NCI-H1105 treated with DMSO at 0.1 percent for 48 hours (cell line): Measurements from ENCODE around the gene CCND1.

Experiments
- DNase-seq: peaks from one replicate; lab custom pipeline; 2025; lab: John Stamatoyannopoulos, UW

The CCND1 gene

GRCh38 chr11:69653406-69653960, 12.5 kb downstream of the CCND1 start:
- no peak for DNase-seq

GRCh38 chr11:69654001-69654659, 13.2 kb downstream of the CCND1 start:
- no peak for DNase-seq

DNA sequence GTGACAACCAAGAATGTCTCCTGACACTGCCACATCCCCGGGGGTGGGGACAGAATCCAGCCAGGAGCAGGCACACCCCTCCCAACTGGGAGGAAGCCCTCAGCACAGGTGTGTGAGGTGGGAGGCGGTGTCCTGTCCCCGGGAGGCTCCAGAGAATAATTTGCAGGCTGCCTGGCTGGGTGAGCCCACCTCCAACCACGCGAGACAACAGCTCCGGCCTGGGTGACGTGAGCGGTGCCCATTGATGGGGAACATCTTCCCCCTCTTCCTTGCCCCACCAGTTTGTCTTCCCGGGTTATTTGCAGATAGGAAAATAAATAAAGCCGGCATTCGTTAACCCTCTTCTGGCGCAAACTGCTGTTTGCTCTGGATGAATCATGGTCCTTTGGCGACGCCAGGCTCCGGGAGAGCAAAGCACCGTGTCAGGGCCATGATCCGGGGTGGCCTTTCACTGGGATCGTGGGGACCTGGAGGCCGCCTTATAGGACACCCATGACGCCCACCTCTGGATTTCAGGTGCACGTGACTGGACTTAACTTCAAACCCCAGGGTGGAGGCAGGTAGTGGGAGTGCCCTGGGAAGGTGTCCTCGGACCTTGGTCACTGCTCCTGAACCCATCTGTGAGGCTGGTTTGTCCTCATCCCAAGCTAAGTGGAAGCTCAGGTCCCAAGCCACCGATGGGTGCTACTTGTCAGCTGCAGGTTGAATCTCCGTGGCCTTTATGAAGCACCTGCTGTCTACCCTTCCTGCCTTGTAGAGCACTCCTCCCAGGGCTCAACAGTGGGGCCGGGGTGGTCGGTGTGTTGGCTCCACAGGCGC, 13.9 kb downstream of the CCND1 start:
- DNase-seq = no peak

DNA sequence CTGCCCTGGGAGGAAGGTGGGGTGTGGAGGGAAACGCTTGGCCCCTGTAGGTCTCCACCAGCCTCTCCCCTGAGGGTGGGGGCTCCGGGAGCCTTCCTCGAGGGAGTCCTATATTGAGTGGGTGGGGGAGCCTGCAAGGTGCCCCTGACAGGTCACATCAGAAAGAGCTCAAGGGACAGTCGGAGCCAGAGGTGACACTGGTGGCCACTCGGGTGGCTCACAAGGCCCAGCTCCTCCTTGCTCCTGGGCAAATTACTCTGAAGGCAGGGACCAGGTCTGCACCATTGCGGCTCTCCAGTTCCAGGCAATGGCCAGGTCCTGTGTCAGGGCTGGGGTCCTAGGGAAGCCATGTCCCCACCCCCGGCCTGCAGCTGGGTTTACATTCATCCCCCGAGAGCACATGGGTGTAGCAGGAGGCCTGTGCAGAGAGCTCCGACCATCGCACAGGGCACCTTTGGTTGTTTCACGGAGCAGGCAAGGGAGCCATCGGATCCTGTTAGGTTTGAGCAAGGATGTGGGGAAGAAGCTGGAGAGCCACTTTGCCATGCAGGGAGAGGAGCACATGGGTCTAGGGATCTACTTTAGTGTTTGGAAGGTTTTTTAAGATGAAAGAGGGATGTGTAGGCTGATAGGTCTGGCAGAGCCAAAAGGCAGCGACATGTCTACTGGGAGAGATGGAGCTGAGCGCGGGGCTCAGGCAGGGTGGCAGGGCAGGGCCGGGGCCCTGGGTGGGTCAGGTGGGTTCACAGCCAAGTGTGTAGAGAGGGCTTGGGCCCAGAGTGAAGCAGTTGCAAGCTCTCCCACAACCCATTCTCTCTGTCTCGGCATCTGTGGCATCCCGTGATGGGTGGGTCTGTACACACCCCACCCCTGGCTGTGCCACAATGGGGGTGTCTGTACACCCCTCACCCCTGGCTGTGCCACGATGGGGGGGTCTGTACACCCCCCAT, 14.8 kb downstream of the CCND1 start:
- no peak for DNase-seq

DNA sequence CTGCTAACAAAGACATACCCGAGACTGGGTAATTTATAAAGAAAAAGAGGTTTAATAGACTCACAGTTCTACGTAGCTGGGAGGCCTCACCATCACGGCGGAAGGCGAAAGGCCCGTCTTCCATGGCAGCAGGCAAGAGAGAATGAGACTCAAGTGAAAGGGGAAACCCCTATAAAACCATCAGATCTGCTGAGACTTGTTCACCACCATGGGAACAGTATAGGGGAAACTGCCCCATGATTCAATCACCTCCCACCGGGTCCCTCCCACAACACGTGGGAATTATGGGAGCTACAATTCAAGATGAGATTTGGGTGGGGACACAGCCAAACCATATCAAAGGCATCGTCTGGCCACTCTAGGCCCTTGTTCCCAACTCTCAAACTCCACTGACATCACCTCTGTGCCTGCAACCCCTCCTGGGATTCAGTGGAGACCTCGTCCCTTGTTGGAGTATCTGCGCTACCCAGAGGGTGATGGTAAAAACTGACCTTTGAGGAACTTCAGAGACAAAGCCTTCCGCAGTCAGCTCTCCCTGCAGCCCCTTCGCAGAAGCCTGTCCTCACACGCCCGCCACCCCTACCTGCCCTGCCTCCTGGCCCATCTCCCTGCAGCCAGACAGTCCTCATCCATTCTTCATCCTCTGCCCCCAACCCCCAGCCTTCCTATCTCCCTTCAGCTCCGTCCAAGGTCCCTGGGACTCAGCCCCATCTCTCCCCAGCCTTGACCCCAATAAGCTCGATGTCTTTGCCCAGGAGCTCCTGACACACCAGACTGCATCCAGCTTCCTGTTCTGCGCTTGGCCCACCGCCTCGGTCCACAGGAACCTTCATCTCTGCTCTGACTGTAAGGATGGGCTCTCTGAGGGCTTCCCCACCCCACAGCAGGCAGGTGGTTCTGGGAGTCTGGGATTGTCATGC, 15.8 kb downstream of the CCND1 start:
- no peak for DNase-seq

DNA sequence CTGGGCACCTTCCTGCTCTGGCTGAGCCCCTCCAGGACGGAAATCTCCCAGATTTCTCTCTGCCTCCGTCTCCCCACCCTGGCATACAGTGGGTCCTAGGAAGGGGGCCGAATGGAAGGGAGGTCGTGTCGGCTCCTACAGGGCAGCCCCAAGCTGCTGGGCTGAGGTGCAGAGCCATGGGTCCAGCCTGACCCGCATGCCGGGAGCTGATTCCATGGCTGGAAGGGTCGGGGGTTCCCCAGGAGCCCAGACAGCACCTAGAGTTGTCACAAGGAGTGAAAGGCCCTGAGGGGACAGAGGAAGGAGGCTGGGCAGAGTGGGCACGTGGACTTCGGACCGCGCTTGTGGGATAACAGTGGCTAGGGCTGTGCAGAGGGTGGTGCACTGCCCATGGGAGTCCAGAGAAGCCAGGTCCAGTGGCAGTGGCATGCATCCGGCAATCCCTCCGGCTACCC, 16.5 kb downstream of the CCND1 start:
- DNase-seq = no peak

DNA sequence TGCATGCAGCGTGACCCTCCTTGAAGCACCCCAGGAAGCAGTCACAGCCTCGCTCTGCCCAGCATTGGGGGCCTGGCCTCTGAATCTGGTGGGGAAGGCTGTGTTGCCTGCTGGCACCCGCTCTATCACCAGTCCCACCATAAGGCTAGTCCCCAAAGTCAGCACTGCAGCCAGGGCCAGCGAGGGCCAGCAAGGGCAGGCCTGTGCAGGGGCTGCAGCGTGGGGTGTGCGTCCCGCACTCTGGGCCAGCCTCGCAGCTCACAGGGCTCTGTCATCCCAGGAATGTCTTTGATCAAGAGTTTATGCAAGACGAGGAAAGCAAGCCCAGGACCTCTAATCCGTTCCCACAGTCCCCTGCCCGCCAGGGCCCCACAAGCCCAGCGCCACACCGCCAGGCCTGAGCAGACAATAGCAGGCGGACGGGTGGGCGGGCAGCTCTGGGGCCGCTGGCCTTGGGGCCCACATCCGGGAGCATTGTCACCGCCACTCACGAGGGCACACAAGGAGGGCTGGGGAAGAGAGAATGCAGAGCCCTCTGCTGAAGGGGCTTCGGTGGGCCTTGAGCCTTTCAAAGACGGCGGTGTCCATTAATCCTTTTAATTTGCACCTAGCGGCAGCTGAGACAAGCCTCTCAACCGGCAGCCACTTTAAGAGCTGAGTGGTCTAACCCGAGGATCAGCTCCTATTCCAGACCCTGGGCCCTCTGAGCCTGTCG, 17.1 kb downstream of the CCND1 start:
- DNase-seq = no peak

GRCh38 chr11:69658626-69659450, 17.9 kb downstream of the CCND1 start:
- no peak for DNase-seq

DNA sequence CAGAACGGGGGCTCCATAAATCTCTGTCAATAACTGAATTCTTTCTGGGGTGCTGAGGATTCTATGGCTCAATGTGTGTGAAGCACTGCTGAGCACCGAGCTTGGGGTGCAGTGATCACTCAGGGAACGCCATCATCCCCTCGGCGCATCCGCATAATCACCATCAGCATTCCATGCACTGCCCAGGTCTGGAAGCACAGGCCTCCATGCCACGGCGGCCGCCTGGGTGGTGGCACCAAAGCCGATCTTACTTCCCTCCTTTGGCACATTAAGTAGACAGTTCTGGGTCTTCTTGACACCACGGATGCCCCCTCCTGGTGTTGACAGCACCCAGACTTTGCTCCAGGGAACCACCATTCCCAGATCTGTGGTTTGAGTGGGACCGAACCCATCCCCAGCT, 18.6 kb downstream of the CCND1 start:
- DNase-seq = no peak

DNA sequence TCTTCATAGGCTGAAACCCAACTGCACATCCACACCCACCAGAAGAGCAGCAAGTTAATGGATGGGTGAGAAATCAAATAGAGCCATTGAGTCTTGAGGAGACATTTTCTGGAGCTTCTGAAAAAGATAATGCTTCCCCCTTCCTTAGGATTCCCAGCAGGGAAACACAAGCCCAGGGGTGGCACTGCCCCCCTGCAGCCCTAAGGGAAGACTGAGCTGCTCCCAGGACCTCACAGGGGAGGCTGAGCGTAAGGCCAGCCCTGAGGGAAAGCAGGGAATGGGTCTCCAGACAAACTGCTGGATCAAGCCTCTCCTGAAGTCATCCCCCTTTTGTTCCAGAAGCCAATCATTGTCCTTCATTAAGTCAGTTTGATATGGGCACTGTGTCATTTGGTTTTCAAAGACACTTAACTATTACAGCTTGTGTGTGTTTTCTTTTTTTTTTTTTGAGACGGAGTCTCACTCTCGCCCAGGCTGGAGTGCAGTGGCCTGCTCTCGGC, 19.1 kb downstream of the CCND1 start:
- no peak for DNase-seq

DNA sequence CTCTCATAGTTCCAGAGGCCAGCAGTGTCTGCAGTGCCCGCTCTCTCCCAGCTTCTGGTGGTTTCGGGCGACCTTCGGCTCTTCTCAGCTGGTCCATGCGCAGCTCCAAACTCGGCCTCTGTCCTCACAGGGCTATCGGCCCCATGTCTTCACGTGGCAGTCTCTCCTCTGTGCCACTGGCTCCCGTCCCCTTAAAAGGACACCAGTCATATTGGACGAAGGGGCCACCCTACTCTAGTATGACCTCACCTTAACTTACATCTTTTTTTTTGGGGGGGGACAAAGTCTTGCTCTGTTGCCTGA, 20.4 kb downstream of the CCND1 start:
- DNase-seq = no peak

GRCh38 chr11:69662021-69662698, 21.2 kb downstream of the CCND1 start:
- no peak for DNase-seq

- DNase-seq = no peak
These were observed 21.9 kb downstream of the CCND1 start for GRCh38 chr11:69662806-69663205.

GRCh38 chr11:69663326-69663725, 22.4 kb downstream of the CCND1 start:
- no peak for DNase-seq

DNA sequence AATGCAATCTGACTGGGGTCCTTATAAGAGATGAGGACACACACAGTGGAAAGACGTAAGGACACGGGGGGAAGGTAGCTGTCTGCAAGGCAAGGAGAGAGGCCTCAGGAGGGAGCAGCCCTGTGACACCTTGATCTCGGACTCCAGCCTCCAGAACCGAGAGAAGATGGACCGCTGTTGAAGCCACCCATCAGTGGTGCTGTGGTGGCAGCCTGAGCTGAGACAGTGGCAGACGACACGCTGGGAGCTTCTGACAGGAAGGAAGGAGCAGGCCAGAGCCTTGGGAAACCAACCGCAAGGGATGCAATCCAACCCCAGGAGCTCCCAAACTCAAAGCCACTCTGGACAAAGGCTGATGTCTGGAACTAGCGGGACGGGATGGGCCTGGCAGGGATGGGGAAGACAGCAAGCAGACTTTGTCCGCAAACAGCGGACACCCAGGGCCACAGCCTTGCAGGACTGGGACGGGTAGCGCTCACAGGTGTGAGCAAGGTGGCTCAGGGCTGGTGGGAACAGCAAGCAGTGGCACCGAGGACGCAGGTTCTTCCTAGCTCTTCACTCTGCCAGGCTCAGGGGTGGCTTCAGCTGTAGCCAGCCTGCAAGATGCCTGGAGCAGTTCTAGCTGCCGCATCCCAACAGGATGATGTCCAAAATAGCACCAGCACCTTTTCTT, 23.3 kb downstream of the CCND1 start:
- DNase-seq = no peak

- DNase-seq = no peak
These were observed 23.9 kb downstream of the CCND1 start for GRCh38 chr11:69664901-69665300.

DNA sequence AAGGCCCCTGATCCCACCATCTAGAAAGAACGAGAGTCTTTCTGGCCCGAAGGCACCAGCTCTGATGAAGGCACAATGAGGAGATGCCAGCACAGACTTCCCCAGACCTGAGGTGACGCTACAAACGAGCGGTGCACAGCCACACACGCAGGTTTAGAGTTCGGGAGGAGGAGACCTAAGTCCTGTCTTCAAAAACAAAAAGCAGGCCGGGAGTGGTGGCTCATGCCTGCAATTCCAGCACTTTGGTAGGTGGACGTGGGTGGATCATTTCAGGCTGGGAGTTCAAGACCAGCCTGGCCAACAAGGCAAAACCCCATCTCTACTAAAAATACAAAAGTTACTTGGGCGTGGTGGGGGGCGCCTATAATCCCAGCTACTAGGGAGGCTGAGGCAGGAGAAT, 24.7 kb downstream of the CCND1 start:
- no peak for DNase-seq

- no peak for DNase-seq
These were observed 25.3 kb downstream of the CCND1 start for GRCh38 chr11:69666261-69666660.
